ENCODE data around the gene H6PD. TPM values are rescaled to one million over a fixed set of nuclear protein-coding genes. Genes with fewer than 3 reads are reported as not detected.

H6PD gene
- total and polyA plus RNA-seq, 2 experiments from 2014 or later, result 1.2 to 4.7 TPM

DNA sequence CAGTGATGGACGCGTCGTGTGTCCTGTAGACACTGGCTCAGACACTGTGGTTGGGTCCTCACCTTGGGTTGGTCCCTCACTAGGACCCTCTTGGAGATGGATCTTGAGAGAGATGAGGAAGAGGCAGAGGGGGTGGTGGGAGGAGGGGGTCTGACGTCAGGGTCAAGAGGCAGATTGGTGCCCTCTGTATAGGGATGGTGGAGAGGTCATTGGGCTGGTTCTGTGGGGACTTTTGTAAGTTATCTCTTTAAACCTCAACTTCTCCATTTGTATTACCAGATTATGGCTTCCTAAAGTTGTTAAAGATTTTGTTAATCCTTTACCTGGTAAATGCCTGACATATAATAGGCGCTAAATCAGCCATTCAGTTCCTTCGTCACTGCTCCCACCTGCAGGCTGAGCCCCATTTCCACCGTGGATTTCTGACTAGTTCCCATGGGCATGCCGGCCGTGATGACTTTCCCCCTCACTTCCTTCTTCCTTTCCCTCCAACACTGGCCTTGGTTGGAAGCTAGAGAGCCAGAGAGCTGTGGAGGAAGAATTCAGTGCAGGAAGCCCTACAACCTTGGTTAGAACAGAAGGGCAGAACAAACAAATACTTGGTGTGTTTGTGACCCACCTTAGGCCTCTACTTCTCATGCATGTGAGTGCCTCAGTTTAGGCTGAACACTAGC, 8.6 kb downstream of the H6PD start:
- H3K4me1 Mint-ChIP-seq, result peaks cover 39% of the 10 kb centered on the region
- no peaks in the 10 kb centered on the region for H3K9me3 Mint-ChIP-seq
- H3K79me2 ChIP-seq (replicated peaks; ENCODE audit: insufficient read depth), result no peaks in the 10 kb centered on the region
- no peaks in the 10 kb centered on the region for H3K27me3 ChIP-seq (ENCODE audit: insufficient read depth)
- H3K4me3 Mint-ChIP-seq, result no peak overlapping the region
- H3K36me3 Mint-ChIP-seq (ENCODE audit: low read depth), result no peaks in the 10 kb centered on the region; the same call in 2 of the 3 replicates
- no peak for DNase-seq (ENCODE audit: low spot score)
- H3K36me3 ChIP-seq (ENCODE audit: insufficient read depth), result no peaks in the 10 kb centered on the region
- ATAC-seq, result no peak
- H4K20me1 ChIP-seq (replicated peaks; ENCODE audit: insufficient read depth), result no peaks in the 10 kb centered on the region
- no peak overlapping the region for H2AFZ ChIP-seq
- peaks cover 25% of the 10 kb centered on the region for H3K4me1 ChIP-seq (ENCODE audit: insufficient read depth)
- no peak overlapping the region for H3K27ac Mint-ChIP-seq
- peaks cover 12% of the 10 kb centered on the region for H3K27me3 Mint-ChIP-seq (ENCODE audit: insufficient read depth, low read depth, poor library complexity)
- TF ChIP-seq ZNF114 (CRISPR knock-in tag; IDR thresholded peaks at IDR 0.05) (no peak), CREB1 (CRISPR knock-in tag; IDR thresholded peaks at IDR 0.05; ENCODE audit: low read depth) (no peak), ZNF331 (CRISPR knock-in tag; IDR thresholded peaks at IDR 0.05; ENCODE audit: low read depth) (no peak), POLR2AphosphoS5 (IDR thresholded peaks at IDR 0.05; ENCODE audit: low read depth) (no peak), JUNB (IDR thresholded peaks at IDR 0.05; ENCODE audit: unreplicated experiment) (no peak), EZH2 (IDR thresholded peaks at IDR 0.05; ENCODE audit: low read depth, unreplicated experiment) (no peak), NANOG (IDR thresholded peaks at IDR 0.05; ENCODE audit: borderline replicate concordance) (no peak), EZH2phosphoT487 (IDR thresholded peaks at IDR 0.05; ENCODE audit: unreplicated experiment) (no peak), STAT1 (IDR thresholded peaks at IDR 0.05; ENCODE audit: unreplicated experiment) (no peak)
- TF ChIP-seq, protein P1, sequence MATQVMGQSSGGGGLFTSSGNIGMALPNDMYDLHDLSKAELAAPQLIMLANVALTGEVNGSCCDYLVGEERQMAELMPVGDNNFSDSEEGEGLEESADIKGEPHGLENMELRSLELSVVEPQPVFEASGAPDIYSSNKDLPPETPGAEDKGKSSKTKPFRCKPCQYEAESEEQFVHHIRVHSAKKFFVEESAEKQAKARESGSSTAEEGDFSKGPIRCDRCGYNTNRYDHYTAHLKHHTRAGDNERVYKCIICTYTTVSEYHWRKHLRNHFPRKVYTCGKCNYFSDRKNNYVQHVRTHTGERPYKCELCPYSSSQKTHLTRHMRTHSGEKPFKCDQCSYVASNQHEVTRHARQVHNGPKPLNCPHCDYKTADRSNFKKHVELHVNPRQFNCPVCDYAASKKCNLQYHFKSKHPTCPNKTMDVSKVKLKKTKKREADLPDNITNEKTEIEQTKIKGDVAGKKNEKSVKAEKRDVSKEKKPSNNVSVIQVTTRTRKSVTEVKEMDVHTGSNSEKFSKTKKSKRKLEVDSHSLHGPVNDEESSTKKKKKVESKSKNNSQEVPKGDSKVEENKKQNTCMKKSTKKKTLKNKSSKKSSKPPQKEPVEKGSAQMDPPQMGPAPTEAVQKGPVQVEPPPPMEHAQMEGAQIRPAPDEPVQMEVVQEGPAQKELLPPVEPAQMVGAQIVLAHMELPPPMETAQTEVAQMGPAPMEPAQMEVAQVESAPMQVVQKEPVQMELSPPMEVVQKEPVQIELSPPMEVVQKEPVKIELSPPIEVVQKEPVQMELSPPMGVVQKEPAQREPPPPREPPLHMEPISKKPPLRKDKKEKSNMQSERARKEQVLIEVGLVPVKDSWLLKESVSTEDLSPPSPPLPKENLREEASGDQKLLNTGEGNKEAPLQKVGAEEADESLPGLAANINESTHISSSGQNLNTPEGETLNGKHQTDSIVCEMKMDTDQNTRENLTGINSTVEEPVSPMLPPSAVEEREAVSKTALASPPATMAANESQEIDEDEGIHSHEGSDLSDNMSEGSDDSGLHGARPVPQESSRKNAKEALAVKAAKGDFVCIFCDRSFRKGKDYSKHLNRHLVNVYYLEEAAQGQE (IDR thresholded peaks at IDR 0.05; ENCODE audit: unreplicated experiment), result no peak
- TF ChIP-seq, protein P2, sequence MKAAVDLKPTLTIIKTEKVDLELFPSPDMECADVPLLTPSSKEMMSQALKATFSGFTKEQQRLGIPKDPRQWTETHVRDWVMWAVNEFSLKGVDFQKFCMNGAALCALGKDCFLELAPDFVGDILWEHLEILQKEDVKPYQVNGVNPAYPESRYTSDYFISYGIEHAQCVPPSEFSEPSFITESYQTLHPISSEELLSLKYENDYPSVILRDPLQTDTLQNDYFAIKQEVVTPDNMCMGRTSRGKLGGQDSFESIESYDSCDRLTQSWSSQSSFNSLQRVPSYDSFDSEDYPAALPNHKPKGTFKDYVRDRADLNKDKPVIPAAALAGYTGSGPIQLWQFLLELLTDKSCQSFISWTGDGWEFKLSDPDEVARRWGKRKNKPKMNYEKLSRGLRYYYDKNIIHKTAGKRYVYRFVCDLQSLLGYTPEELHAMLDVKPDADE (IDR thresholded peaks at IDR 0.05), result no peak
- TF ChIP-seq, protein P3, sequence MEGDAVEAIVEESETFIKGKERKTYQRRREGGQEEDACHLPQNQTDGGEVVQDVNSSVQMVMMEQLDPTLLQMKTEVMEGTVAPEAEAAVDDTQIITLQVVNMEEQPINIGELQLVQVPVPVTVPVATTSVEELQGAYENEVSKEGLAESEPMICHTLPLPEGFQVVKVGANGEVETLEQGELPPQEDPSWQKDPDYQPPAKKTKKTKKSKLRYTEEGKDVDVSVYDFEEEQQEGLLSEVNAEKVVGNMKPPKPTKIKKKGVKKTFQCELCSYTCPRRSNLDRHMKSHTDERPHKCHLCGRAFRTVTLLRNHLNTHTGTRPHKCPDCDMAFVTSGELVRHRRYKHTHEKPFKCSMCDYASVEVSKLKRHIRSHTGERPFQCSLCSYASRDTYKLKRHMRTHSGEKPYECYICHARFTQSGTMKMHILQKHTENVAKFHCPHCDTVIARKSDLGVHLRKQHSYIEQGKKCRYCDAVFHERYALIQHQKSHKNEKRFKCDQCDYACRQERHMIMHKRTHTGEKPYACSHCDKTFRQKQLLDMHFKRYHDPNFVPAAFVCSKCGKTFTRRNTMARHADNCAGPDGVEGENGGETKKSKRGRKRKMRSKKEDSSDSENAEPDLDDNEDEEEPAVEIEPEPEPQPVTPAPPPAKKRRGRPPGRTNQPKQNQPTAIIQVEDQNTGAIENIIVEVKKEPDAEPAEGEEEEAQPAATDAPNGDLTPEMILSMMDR (conservative IDR thresholded peaks at IDR 0.05; ENCODE audit: low read depth in 2 of 2), result no peak
- TF ChIP-seq, protein P4, sequence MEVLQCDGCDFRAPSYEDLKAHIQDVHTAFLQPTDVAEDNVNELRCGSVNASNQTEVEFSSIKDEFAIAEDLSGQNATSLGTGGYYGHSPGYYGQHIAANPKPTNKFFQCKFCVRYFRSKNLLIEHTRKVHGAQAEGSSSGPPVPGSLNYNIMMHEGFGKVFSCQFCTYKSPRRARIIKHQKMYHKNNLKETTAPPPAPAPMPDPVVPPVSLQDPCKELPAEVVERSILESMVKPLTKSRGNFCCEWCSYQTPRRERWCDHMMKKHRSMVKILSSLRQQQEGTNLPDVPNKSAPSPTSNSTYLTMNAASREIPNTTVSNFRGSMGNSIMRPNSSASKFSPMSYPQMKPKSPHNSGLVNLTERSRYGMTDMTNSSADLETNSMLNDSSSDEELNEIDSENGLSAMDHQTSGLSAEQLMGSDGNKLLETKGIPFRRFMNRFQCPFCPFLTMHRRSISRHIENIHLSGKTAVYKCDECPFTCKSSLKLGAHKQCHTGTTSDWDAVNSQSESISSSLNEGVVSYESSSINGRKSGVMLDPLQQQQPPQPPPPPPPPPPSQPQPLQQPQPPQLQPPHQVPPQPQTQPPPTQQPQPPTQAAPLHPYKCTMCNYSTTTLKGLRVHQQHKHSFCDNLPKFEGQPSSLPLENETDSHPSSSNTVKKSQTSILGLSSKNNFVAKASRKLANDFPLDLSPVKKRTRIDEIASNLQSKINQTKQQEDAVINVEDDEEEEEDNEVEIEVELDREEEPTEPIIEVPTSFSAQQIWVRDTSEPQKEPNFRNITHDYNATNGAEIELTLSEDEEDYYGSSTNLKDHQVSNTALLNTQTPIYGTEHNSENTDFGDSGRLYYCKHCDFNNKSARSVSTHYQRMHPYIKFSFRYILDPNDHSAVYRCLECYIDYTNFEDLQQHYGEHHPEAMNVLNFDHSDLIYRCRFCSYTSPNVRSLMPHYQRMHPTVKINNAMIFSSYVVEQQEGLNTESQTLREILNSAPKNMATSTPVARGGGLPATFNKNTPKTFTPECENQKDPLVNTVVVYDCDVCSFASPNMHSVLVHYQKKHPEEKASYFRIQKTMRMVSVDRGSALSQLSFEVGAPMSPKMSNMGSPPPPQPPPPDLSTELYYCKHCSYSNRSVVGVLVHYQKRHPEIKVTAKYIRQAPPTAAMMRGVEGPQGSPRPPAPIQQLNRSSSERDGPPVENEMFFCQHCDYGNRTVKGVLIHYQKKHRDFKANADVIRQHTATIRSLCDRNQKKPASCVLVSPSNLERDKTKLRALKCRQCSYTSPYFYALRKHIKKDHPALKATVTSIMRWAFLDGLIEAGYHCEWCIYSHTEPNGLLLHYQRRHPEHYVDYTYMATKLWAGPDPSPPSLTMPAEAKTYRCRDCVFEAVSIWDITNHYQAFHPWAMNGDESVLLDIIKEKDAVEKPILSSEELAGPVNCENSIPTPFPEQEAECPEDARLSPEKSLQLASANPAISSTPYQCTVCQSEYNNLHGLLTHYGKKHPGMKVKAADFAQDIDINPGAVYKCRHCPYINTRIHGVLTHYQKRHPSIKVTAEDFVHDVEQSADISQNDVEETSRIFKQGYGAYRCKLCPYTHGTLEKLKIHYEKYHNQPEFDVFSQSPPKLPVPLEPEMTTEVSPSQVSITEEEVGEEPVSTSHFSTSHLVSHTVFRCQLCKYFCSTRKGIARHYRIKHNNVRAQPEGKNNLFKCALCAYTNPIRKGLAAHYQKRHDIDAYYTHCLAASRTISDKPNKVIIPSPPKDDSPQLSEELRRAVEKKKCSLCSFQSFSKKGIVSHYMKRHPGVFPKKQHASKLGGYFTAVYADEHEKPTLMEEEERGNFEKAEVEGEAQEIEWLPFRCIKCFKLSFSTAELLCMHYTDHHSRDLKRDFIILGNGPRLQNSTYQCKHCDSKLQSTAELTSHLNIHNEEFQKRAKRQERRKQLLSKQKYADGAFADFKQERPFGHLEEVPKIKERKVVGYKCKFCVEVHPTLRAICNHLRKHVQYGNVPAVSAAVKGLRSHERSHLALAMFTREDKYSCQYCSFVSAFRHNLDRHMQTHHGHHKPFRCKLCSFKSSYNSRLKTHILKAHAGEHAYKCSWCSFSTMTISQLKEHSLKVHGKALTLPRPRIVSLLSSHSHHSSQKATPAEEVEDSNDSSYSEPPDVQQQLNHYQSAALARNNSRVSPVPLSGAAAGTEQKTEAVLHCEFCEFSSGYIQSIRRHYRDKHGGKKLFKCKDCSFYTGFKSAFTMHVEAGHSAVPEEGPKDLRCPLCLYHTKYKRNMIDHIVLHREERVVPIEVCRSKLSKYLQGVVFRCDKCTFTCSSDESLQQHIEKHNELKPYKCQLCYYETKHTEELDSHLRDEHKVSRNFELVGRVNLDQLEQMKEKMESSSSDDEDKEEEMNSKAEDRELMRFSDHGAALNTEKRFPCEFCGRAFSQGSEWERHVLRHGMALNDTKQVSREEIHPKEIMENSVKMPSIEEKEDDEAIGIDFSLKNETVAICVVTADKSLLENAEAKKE (CRISPR knock-in tag; IDR thresholded peaks at IDR 0.05), result no peak
- no peak overlapping the region for H3K27ac ChIP-seq (ENCODE audit: low read depth)
- no peak overlapping the region for H3K4me3 ChIP-seq
- H3K9me2 ChIP-seq (ENCODE audit: insufficient read depth), result no peaks in the 10 kb centered on the region
- 0 out of 2 replicates have a peak, but pooled peaks cover 2% of the 10 kb centered on the region for H3F3A ChIP-seq (replicated peaks; ENCODE audit: low read depth)
- no peak overlapping the region for H3K4me2 ChIP-seq
